GM23248 (cell line): ENCODE data around the gene TOMM40L. TPM values are rescaled to one million over a fixed set of nuclear protein-coding genes. Genes with fewer than 3 reads are reported as not detected.

ENCODE experiments used
- DNase-seq: peaks from one replicate; pipeline ENCODE4 v3.0.0-alpha.2; 2015
- H2AFZ ChIP-seq: fragments of 200-600 bp; sonication (generic); 2 replicates; pipeline ENCODE4 v1.6.1; 2016; ENCODE audit warnings: antibody characterized with exemption
- H3F3A ChIP-seq: fragments of 200-600 bp; sonication (generic); 2 replicates; pipeline ENCODE4 v1.6.1; 2016; ENCODE audit warnings: mild to moderate bottlenecking, antibody characterized with exemption, mixed run types; ENCODE audit not compliant: insufficient read depth
- H3K27ac ChIP-seq: fragments of 200-600 bp; sonication (generic); 2 replicates; pipeline ENCODE4 v1.5.1; 2016; ENCODE audit warnings: mild to moderate bottlenecking
- H3K27me3 ChIP-seq: fragments of 200-600 bp; sonication (generic); replicated peaks from 2 replicates; pipeline ENCODE4 v1.6.1; 2016; ENCODE audit warnings: mild to moderate bottlenecking; ENCODE audit not compliant: insufficient read depth
- H3K36me3 ChIP-seq: fragments of 200-600 bp; sonication (generic); 2 replicates; pipeline ENCODE4 v1.6.1; 2016; ENCODE audit warnings: low read depth, mild to moderate bottlenecking
- H3K4me1 ChIP-seq: fragments of 200-600 bp; sonication (generic); 2 replicates; pipeline ENCODE4 v1.6.1; 2016; ENCODE audit warnings: mild to moderate bottlenecking; ENCODE audit not compliant: insufficient read depth
- H3K4me2 ChIP-seq: fragments of 200-600 bp; sonication (generic); one replicate; pipeline ENCODE4 v1.6.1; 2016; ENCODE audit warnings: mild to moderate bottlenecking; ENCODE audit not compliant: unreplicated experiment
- H3K4me3 ChIP-seq: fragments of 200-600 bp; sonication (generic); 2 replicates; pipeline ENCODE4 v1.5.1; 2016; ENCODE audit warnings: mild to moderate bottlenecking
- H3K79me2 ChIP-seq: fragments of 200-600 bp; sonication (generic); 2 replicates; pipeline ENCODE4 v1.6.1; 2016; ENCODE audit warnings: mild to moderate bottlenecking; ENCODE audit not compliant: insufficient read depth
- H3K9ac ChIP-seq: fragments of 200-600 bp; sonication (generic); 2 replicates; pipeline ENCODE4 v1.6.1; 2016; ENCODE audit warnings: mild to moderate bottlenecking
- H3K9me2 ChIP-seq: fragments of 200-600 bp; sonication (generic); 2 replicates; pipeline ENCODE4 v1.6.1; 2016; ENCODE audit warnings: mixed run types, mild to moderate bottlenecking, moderate library complexity; ENCODE audit not compliant: insufficient read depth
- H3K9me3 ChIP-seq: fragments of 200-600 bp; sonication (generic); one replicate; pipeline ENCODE4 v1.6.1; 2017; ENCODE audit warnings: low read depth
- H4K20me1 ChIP-seq: fragments of 200-600 bp; sonication (generic); 2 replicates; pipeline ENCODE4 v1.6.0; 2016; ENCODE audit not compliant: insufficient read depth
- EZH2 ChIP-seq: fragments of 200-600 bp; sonication (generic); IDR thresholded peaks from 2 replicates; pipeline ENCODE4 v1.6.1; 2018; ENCODE audit warnings: antibody characterized with exemption, mild to moderate bottlenecking; ENCODE audit not compliant: insufficient read depth, poor library complexity, severe bottlenecking
- EZH2phosphoT487 ChIP-seq: fragments of 200-600 bp; sonication (generic); IDR thresholded peaks from 2 replicates; pipeline ENCODE4 v1.6.1; 2018; ENCODE audit warnings: antibody characterized with exemption, moderate library complexity, mild to moderate bottlenecking, low read depth; ENCODE audit not compliant: insufficient read depth
- WGBS, 2 experiments: methylation state at CpG; one replicate each; pipeline ENCODE4 v1.1.6; 2015 to 2017; ENCODE audit warnings: low lambda C conversion rate in 2 of 2, low coverage in 1 of 2; ENCODE audit errors: missing lambda C conversion rate in 2 of 2; 5-methylcytosine and 5-hydroxymethylcytosine counted together
- in situ Hi-C: fragments of 300-500 bp; cut with MboI; formaldehyde crosslinking; loops from 2 replicates; pipeline ENCODE4 v1.15.0; 2020
- polyA plus RNA-seq: library from polyadenylated mRNA; unstranded; fragments of >200 nt; fragmentation: Nextera tagmentation; extraction: Ambion mirVana; gene quantifications from 2 replicates; pipeline ENCODE4 v1.2.1, GENCODE V29; 2016
- total RNA-seq: library from RNA; depleted of rRNA; stranded (reverse); fragments of >200 nt; shearing (Covaris generic); gene quantifications from 2 replicates; pipeline ENCODE4 v1.2.3, GENCODE V29; 2014

Gene TOMM40L
- total and polyA plus RNA-seq, 2 experiments from 2014 or later, result 5.7 to 6.5 TPM

DNA sequence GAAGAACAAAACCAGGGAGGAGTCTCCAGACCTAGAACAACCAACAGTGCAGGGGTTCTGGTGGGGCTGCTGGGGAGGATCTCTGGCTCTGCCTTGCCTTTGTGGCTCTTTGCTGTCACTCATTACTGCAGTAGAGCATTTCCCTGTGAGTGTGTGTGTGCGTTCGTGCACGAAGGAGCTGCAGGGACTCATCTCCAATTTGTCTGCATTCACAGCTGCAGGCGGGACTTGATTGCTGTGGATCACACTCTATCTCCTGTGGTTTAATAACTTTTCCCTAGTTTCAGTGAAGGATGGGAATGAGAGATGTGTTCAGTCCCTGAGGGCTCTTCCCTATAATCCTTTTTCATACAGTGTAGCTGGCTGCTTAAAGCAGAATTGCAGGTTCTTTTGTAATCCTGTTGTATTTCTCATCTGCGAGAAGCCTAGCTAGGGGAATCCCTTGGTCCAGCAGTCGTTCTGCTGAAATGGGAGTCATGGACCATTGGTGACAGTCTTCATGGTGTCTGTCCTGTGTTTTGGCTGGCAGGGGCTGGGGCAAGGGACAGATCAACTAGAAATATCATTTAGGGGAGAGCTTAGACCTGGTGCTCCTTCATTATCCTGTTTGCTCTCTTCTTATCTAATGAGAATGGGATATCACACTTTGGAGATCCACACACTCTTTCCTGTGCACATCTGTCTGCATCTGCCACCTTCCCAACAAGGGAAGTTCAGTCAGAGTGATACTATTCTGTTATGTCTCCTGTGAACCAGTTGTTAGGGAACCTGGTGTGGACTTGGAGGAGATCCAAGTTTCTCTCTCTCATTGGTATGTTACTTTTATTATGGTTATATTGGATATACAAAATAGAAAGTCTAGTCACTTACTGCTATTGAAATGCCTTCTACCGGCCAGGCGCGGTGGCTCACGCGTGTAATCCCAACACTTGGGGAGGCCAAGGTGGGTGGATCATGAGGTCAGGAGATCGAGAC is 35.7 kb downstream of the TOMM40L start:
- Histone ChIP-seq H3K4me3 (no peak overlapping the region), H3K36me3 (no peaks in the 10 kb centered on the region), H3K79me2 (no peaks in the 10 kb centered on the region), H2AFZ (no peak overlapping the region), H3K9me2 (no peaks in the 10 kb centered on the region), H3F3A (no peaks in the 10 kb centered on the region), H3K4me1 (0 out of 2 replicates have a peak, but pooled peaks cover 4% of the 10 kb centered on the region), H4K20me1 (no peaks in the 10 kb centered on the region), H3K9ac (no peak overlapping the region), H3K27ac (no peak overlapping the region), H3K27me3 (peaks cover 41% of the 10 kb centered on the region), H3K4me2 (no peak overlapping the region), H3K9me3 (no peaks in the 10 kb centered on the region)
- in situ Hi-C loops, result no loop called here
- DNase-seq, result peak; percentile 23
- WGBS, 2 experiments, result 53 to 58% methylated on average over 12 of the region's 12 CpGs
- no peak for TF ChIP-seq EZH2phosphoT487
- no peak for TF ChIP-seq EZH2

DNA sequence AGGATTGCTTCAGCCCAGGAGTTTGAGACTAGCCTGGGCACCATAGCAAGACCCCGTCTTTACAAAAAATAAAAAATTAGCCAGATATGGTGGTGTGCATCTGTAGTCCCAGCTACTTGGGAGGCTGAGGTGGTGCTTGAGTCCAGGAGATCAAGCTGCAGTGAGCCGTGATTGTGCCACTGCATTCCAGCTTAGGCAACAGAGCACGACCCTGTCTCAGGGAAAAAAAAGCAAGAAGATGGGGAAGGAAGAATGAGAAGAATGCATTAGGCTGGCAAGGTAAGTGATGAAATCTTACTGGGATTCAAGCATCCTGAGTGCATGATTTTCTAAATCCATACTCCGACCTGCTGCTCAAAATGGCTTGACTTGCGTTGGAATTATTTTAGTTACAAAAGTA is 39.4 kb downstream of the TOMM40L start:
- Histone ChIP-seq H3K36me3 (no peaks in the 10 kb centered on the region), H3K4me1 (no peaks in the 10 kb centered on the region), H3K4me2 (no peak overlapping the region), H3K4me3 (no peak overlapping the region), H3K27me3 (peaks cover 14% of the 10 kb centered on the region), H3K9me3 (no peaks in the 10 kb centered on the region), H3K9me2 (no peaks in the 10 kb centered on the region), H3K79me2 (no peaks in the 10 kb centered on the region), H3K27ac (no peak overlapping the region), H2AFZ (no peak overlapping the region), H4K20me1 (no peaks in the 10 kb centered on the region), H3K9ac (no peak overlapping the region), H3F3A (no peaks in the 10 kb centered on the region)
- in situ Hi-C loops, result no loop called here
- no peak for DNase-seq
- TF ChIP-seq EZH2phosphoT487 (no peak), EZH2 (no peak)
- WGBS, 2 experiments, result 44 to 45% methylated on average over 5 of the region's 5 CpGs

DNA sequence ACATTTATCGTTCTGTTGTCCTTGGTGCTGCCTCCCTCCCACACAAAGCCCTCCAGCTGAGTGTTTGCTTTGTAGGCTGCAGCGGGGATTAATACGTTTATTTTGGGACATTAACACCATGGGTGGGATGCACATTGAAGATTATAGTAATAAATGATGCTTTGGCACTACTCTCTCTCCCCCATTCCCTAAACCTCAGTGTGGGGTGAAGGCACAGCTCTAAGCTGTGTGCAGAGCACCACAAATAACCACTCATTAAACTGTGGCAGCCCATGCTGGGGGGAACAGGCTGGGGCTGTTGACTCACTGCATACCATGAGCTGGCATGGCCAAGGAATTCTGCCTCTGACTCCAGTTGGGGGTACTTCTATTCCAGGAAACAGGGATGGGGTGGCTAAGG is 40.3 kb downstream of the TOMM40L start:
- Histone ChIP-seq H3K9me2 (no peaks in the 10 kb centered on the region), H4K20me1 (no peaks in the 10 kb centered on the region), H3F3A (no peaks in the 10 kb centered on the region), H3K36me3 (no peaks in the 10 kb centered on the region), H3K79me2 (no peaks in the 10 kb centered on the region), H3K27ac (no peak overlapping the region), H3K4me3 (no peak overlapping the region), H3K27me3 (peaks cover 5% of the 10 kb centered on the region), H3K9ac (no peak overlapping the region), H2AFZ (no peak overlapping the region), H3K9me3 (no peaks in the 10 kb centered on the region), H3K4me2 (no peak overlapping the region), H3K4me1 (no peaks in the 10 kb centered on the region)
- WGBS, 2 experiments, result 58 to 67% methylated on average over 3 of the region's 3 CpGs
- in situ Hi-C loops, result no loop called here
- no peak for TF ChIP-seq EZH2phosphoT487
- TF ChIP-seq EZH2, result no peak
- peak; percentile 28 for DNase-seq

DNA sequence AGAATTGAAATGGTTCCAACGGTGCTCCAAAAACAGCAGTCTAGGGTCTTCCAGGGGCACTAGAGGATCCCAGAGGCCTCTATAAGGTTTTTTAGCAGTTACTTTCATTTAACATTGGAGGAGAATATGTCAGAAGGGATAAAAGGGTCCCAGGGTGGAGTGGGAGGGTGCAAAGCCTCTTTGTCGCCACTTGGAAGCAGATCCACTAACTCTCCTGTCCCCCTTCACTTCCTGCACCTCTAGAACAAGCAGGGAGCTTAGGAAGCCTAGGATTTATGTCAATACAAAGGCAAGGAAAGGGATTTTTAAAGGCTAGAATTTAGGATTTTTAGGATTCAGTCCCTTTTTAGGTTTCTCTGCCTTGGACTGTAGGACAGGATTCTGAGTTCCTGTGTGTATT is 41.0 kb downstream of the TOMM40L start:
- Histone ChIP-seq H3K27me3 (no peaks in the 10 kb centered on the region; the same call in 1 of the 2 replicates), H3K9ac (no peak overlapping the region), H3K36me3 (no peaks in the 10 kb centered on the region), H3K9me3 (no peaks in the 10 kb centered on the region), H3K4me3 (no peak overlapping the region), H3K9me2 (no peaks in the 10 kb centered on the region), H3K4me1 (no peaks in the 10 kb centered on the region), H3K27ac (no peak overlapping the region), H3K79me2 (no peaks in the 10 kb centered on the region), H2AFZ (no peak overlapping the region), H3K4me2 (no peak overlapping the region), H3F3A (no peaks in the 10 kb centered on the region), H4K20me1 (no peaks in the 10 kb centered on the region)
- TF ChIP-seq EZH2 (no peak), EZH2phosphoT487 (no peak)
- in situ Hi-C loops, result no loop called here
- 69 to 78% methylated on average over 2 of the region's 2 CpGs for WGBS, 2 experiments
- no peak for DNase-seq
